GM12878 (cell line): Measurements from ENCODE around the gene ADAMTSL1. TPM values are rescaled to one million over a fixed set of nuclear protein-coding genes. Genes with fewer than 3 reads are reported as not detected.

Experiments
- ATAC-seq: fragments of 200-7000 bp; cut with Tn5 transposase; 3 replicates; pipeline ENCODE4 v1.9.1; 2020; ENCODE audit warnings: mild to moderate bottlenecking, moderate library complexity
- BruUV-seq: library from RNA; stranded (reverse); fragments of 400-500 nt; replicated peaks from 2 replicates; lab custom pipeline; 2021; lab: Mats Ljungman, UMichigan
- CTCF ChIA-PET: fragments of 300-600 bp; sonication (Branson Sonifier 250); formaldehyde crosslinking; extraction: SDS; loops from one replicate; lab custom pipeline; 2021; ENCODE audit warnings: inconsistent platforms; lab: Yijun Ruan, JAX
- POLR2A ChIA-PET: fragments of 350-600 bp; formaldehyde crosslinking; extraction: SDS; loops from one replicate; lab custom pipeline; 2021; ENCODE audit warnings: inconsistent platforms; lab: Charles Lee
- RAD21 ChIA-PET: fragments of 300-600 bp; sonication (Branson Sonifier 250); formaldehyde crosslinking; loops from one replicate; lab custom pipeline; 2023; ENCODE audit warnings: antibody characterized with exemption; ENCODE audit not compliant: unreplicated experiment; lab: Charles Lee
- SMC1A ChIA-PET: fragments of 300-600 bp; sonication (Branson Sonifier 250); formaldehyde crosslinking; loops from one replicate; lab custom pipeline; 2023; ENCODE audit not compliant: unreplicated experiment, uncharacterized antibody; lab: Charles Lee
- DNase-seq: peaks from one replicate; pipeline ENCODE4 v3.0.0-alpha.2; 2011; ENCODE audit warnings: low read depth, low spot score
- FAIRE-seq: peaks from 3 replicates; lab custom pipeline; 2011; peaks lifted over from hg19 to GRCh38; lab: Jason Lieb, UNC
- H2AFZ ChIP-seq: 2 replicates; pipeline ENCODE4 v1.6.0; 2011; ENCODE audit warnings: low read depth, low read length, control low read depth; ENCODE audit not compliant: control insufficient read depth
- H3K27ac ChIP-seq: 2 replicates; pipeline ENCODE4 v1.5.1; 2011; ENCODE audit warnings: control low read depth; ENCODE audit not compliant: control insufficient read depth, insufficient read depth
- H3K27me3 ChIP-seq, 2 experiments: replicated peaks in 1 of 2; 2 replicates each; pipeline versions ENCODE4 v1.6.0 to v1.6.1; 2011; ENCODE audit warnings: low read length in 1 of 2; ENCODE audit not compliant: control insufficient read depth in 2 of 2, insufficient read depth in 2 of 2
- H3K36me3 ChIP-seq, 2 experiments: 2 replicates each; pipeline ENCODE4 v1.5.1; 2011; ENCODE audit warnings: low read length in 1 of 2; ENCODE audit not compliant: control insufficient read depth in 2 of 2, insufficient read depth in 2 of 2
- H3K4me1 ChIP-seq: 2 replicates; pipeline ENCODE4 v1.6.1; 2011; ENCODE audit warnings: mild to moderate bottlenecking, low read length, moderate library complexity, mixed read lengths; ENCODE audit not compliant: control insufficient read depth, insufficient read depth
- H3K4me2 ChIP-seq: 2 replicates; pipeline ENCODE4 v1.6.0; 2011; ENCODE audit warnings: control low read depth; ENCODE audit not compliant: control insufficient read depth, insufficient read depth
- H3K4me3 ChIP-seq: fragments of 200-600 bp; sonication (generic); 2 replicates; pipeline ENCODE4 v1.5.1; 2016
- H3K79me2 ChIP-seq: 2 replicates; pipeline ENCODE4 v1.6.0; 2011; ENCODE audit warnings: low read length; ENCODE audit not compliant: control insufficient read depth, insufficient read depth
- H3K9ac ChIP-seq: 2 replicates; pipeline ENCODE4 v1.8.0; 2011; ENCODE audit warnings: low read length, control low read depth, mixed read lengths; ENCODE audit not compliant: control insufficient read depth, insufficient read depth
- H3K9me3 ChIP-seq: replicated peaks from 3 replicates; pipeline ENCODE4 v1.5.1; 2011; ENCODE audit warnings: mild to moderate bottlenecking, low read length; ENCODE audit not compliant: control insufficient read depth, insufficient read depth
- H4K20me1 ChIP-seq: 2 replicates; pipeline ENCODE4 v1.6.0; 2011; ENCODE audit not compliant: control insufficient read depth, insufficient read depth
- MYB ChIP-seq: fragments of 150-350 bp; IDR thresholded peaks from 2 replicates; pipeline ENCODE4 v1.6.1; 2014; ENCODE audit warnings: mild to moderate bottlenecking, low read depth, low read length, borderline replicate concordance
- POU2F2 ChIP-seq: IDR thresholded peaks from 3 replicates; pipeline ENCODE4 v1.6.1; 2011; ENCODE audit warnings: low read depth, mild to moderate bottlenecking, low read length, borderline replicate concordance
- SIX5 ChIP-seq: IDR thresholded peaks from 2 replicates; pipeline ENCODE4 v1.6.1; 2011; ENCODE audit warnings: mild to moderate bottlenecking, low read depth, low read length, moderate library complexity; ENCODE audit not compliant: severe bottlenecking
- WGBS: methylation state at CpG from one replicate; pipeline ENCODE4 v1.1.6; 2016; ENCODE audit warnings: low lambda C conversion rate; ENCODE audit not compliant: insufficient replicate concordance, insufficient coverage; ENCODE audit errors: missing lambda C conversion rate; 5-methylcytosine and 5-hydroxymethylcytosine counted together
- in situ Hi-C: fragments of 300-500 bp; cut with MboI; formaldehyde crosslinking; loops from 9 replicates; pipeline ENCODE4 v1.14.3; 2018; ENCODE audit warnings: mixed read lengths
- intact Hi-C: fragments of 100-400 bp; cut with micrococcal nuclease; formaldehyde crosslinking; loops from one replicate; pipeline ENCODE4 v1.14.2; 2022; ENCODE audit not compliant: unreplicated experiment
- polyA plus RNA-seq, 11 experiments: library from polyadenylated mRNA; depleted of rRNA in 4 of 11; unstranded in 6 of 11; stranded (reverse) in 5 of 11; fragments of >200 nt; fragmentation: Nextera tagmentation in 4 of 11; fragmentation: Illumina TruSeq in 1 of 11; extraction: Ambion mirVana in 4 of 11; extraction: Trizol in 1 of 11; gene quantifications; 1 replicate in 1 of 11; 2 replicates in 10 of 11; pipeline versions ENCODE4 v1.2.1 to v1.2.3, GENCODE V29; 2011 to 2016; ENCODE audit warnings: inconsistent platforms in 2 of 11, missing spikeins in 2 of 11, low read depth in 1 of 11
- total RNA-seq, 4 experiments: library from RNA; depleted of rRNA in 3 of 4; stranded (reverse); fragments of >200 nt in 3 of 4; fragmentation: Illumina TruSeq in 1 of 4; extraction: Trizol in 1 of 4; gene quantifications; 2 replicates each; pipeline versions ENCODE4 v1.2.1 to v1.2.3, GENCODE V29; 2013 to 2021
- TF ChIP-seq, protein P1 (sequence below): fragments of 450-650 bp; IDR thresholded peaks from 2 replicates; pipeline ENCODE4 v1.6.1; 2016; ENCODE audit warnings: mild to moderate bottlenecking, moderate library complexity, borderline replicate concordance

Gene ADAMTSL1
- total and polyA plus RNA-seq, 10 of the 15 experiments (the other 5 are each of a cell fraction or from before 2014, with no cell fraction given), result 0.01 to 0.10 (median 0.07) TPM; not detected in 6

DNA sequence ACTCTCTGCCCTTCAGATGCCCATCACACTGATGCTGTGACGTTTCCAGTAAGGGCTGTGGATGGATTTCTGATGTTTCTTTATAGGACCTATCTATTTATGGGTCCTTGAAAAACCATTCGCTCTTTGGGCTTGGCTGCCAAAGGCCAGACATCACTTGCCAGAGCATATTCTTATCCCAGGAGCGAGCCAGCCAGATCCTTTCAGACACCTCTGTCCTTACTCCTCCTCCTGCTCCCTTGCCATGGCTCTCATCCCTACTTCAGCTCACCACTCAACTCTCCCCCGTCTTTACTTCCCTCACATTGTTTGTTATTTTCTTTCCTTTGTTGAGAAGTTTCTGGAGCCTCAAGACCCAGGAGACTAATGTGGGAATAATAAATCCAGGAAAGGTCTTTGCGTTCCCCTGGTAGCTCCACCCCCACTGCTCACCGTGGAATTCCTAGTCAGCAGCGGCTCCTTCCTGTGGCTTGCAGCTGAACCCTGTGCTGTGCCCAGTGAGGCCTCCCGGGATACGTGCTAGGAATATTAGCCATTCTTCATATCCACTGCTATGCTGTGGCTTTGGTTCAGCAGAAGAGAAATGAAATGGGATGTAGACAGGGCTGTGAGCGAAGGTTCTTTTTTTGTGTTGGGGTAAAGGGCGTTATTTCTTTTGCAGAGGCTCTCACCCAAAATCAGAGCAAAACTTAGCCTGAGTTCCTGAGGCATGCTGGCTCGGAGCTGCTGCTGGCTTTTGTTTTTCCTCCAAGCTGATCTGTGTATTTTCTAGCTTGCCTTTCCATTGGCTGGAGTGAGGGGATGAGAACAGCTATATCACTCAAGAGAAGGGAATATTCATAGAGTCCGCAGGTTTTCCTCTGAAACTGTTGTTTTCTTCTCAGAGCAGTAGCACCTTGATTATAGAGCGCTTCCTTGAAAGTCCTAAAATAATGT, 387.9 kb downstream of the ADAMTSL1 start:
- H4K20me1 ChIP-seq, result no peaks in the 10 kb centered on the region
- no peaks in the 10 kb centered on the region for H3K36me3 ChIP-seq
- H2AFZ ChIP-seq, result no peak overlapping the region
- H3K27ac ChIP-seq, result no peak overlapping the region
- intact Hi-C loops, result no loop called here
- no peaks in the 10 kb centered on the region for H3K27me3 ChIP-seq
- FAIRE-seq, result no peak
- TF ChIP-seq, protein P1, sequence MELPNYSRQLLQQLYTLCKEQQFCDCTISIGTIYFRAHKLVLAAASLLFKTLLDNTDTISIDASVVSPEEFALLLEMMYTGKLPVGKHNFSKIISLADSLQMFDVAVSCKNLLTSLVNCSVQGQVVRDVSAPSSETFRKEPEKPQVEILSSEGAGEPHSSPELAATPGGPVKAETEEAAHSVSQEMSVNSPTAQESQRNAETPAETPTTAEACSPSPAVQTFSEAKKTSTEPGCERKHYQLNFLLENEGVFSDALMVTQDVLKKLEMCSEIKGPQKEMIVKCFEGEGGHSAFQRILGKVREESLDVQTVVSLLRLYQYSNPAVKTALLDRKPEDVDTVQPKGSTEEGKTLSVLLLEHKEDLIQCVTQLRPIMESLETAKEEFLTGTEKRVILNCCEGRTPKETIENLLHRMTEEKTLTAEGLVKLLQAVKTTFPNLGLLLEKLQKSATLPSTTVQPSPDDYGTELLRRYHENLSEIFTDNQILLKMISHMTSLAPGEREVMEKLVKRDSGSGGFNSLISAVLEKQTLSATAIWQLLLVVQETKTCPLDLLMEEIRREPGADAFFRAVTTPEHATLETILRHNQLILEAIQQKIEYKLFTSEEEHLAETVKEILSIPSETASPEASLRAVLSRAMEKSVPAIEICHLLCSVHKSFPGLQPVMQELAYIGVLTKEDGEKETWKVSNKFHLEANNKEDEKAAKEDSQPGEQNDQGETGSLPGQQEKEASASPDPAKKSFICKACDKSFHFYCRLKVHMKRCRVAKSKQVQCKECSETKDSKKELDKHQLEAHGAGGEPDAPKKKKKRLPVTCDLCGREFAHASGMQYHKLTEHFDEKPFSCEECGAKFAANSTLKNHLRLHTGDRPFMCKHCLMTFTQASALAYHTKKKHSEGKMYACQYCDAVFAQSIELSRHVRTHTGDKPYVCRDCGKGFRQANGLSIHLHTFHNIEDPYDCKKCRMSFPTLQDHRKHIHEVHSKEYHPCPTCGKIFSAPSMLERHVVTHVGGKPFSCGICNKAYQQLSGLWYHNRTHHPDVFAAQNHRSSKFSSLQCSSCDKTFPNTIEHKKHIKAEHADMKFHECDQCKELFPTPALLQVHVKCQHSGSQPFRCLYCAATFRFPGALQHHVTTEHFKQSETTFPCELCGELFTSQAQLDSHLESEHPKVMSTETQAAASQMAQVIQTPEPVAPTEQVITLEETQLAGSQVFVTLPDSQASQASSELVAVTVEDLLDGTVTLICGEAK, result no peak
- TF ChIP-seq SIX5, result no peak
- TF ChIP-seq MYB, result no peak
- no peak for TF ChIP-seq POU2F2
- TF ChIP-seq, all 136 proteins: peak for 0
- in situ Hi-C loops, result no loop called here
- Histone ChIP-seq H3K4me2 (no peak overlapping the region), H3K4me3 (no peak overlapping the region), H3K9me3 (no peaks in the 10 kb centered on the region), H3K9ac (no peak overlapping the region), H3K79me2 (no peaks in the 10 kb centered on the region), H3K4me1 (no peaks in the 10 kb centered on the region)
- RAD21 ChIA-PET, result no interaction called here
- no peak for ATAC-seq
- CTCF ChIA-PET, result interaction anchor here (1.4 kb wide), 1 partner anchor 603 kb away, joined by 5 read pairs; no protein-coding TSS in a partner anchor
- POLR2A ChIA-PET, result no interaction called here
- no peak for DNase-seq
- 48% methylated on average over 14 of the region's 14 CpGs for WGBS
- SMC1A ChIA-PET, result no interaction called here
- no TSS peak for BruUV-seq
